Measurements from ENCODE around the gene CTAG1B. TPM values are rescaled to one million over a fixed set of nuclear protein-coding genes. Genes with fewer than 3 reads are reported as not detected.
"Not testable (repeated sequence)": the region's sequence is repeated elsewhere in the genome, so short reads cannot be mapped to it uniquely, and the experiment has no call there.

The CTAG1B gene
- not detected for total RNA-seq (2013)
- polyA plus RNA-seq (not detected), polyA minus RNA-seq (not detected in 2 replicates), total RNA-seq (0 reads per million in 11 experiments)

GRCh38 chrX:154619182-154619581 is at the start of gene CTAG1B:
CTAG1B (minus strand) TSS chrX:154619282; CDS start chrX:154619218, 64 bp downstream.
- DNase-seq; H3K36me3 Mint-ChIP-seq; H3K27ac Mint-ChIP-seq; H3K79me2 ChIP-seq (ENCODE audit: insufficient read depth, low read length); H3K9me3 ChIP-seq (replicated peaks in 1 of 2; ENCODE audit: control insufficient read depth in 1 of 2, insufficient read depth in 1 of 2, low read length in 2 of 2); H3K4me1 ChIP-seq (ENCODE audit: control insufficient read depth in 1 of 2, insufficient read depth in 2 of 2, low read length in 2 of 2); H3K4me3 ChIP-seq (replicated peaks in 1 of 3; ENCODE audit: low read depth in 2 of 3, low read length in 3 of 3); H3K27me3 ChIP-seq (ENCODE audit: control insufficient read depth in 2 of 2, insufficient read depth in 2 of 2, low read length in 2 of 2); intact Hi-C loops (cut with micrococcal nuclease); H3K4me2 ChIP-seq (replicated peaks; ENCODE audit: extremely low read depth, low read length, poor library complexity, severe bottlenecking); H3K4me1 Mint-ChIP-seq; H2AFZ ChIP-seq (ENCODE audit: insufficient read depth, low read depth, low read length, poor library complexity, severe bottlenecking); H4K20me1 ChIP-seq (ENCODE audit: insufficient read depth, low read length); H3K9ac ChIP-seq (ENCODE audit: insufficient read depth, low read length, poor library complexity, severe bottlenecking); H3K27ac ChIP-seq (ENCODE audit: low read depth in 1 of 2, low read length in 2 of 2); H3K36me3 ChIP-seq (replicated peaks in 1 of 2; ENCODE audit: control insufficient read depth in 1 of 2, insufficient read depth in 2 of 2, low read length in 2 of 2); H3K27me3 Mint-ChIP-seq (ENCODE audit: low read depth in 3 of 3); H3K4me3 Mint-ChIP-seq: not testable (repeated sequence)
- H3K9me3 Mint-ChIP-seq, result peaks cover 2 to 11% (median 3%) of the 10 kb centered on the region in 7 donors
- no CpG with 5 or more reads among the region's 28 CpGs for WGBS (ENCODE audit: insufficient coverage)

DNA sequence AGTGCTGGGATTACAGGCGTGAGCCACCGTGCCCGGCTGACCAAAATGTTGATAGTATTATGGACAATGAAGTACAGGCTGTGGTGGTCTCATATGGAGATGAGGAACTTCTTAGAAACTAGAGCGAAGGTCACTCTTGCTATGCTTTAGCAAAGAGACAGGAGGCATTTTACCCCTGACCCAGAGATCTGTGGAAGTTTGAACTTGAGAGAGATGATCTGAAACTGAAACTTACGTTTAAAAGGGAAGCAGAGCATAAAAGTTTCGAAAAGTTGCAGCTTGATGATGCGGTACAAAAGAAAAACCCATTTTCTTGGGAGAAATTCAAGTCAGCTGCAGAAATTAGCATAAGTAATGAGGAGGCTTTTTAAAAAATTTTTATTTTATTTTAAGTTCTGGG is 42.8 kb upstream of the CTAG1B start:
- Histone ChIP-seq H3K4me3 (replicated peaks in 1 of 3; ENCODE audit: low read depth in 2 of 3, low read length in 3 of 3) (no peak overlapping the region), H3K9ac (ENCODE audit: insufficient read depth, low read length, poor library complexity, severe bottlenecking) (no peak overlapping the region), H3K36me3 (replicated peaks in 1 of 2; ENCODE audit: control insufficient read depth in 1 of 2, insufficient read depth in 2 of 2, low read length in 2 of 2) (no peaks in the 10 kb centered on the region), H3K79me2 (ENCODE audit: insufficient read depth, low read length) (no peaks in the 10 kb centered on the region), H3K9me3 (replicated peaks in 1 of 2; ENCODE audit: control insufficient read depth in 1 of 2, insufficient read depth in 1 of 2, low read length in 2 of 2) (peaks cover 7 to 17% of the 10 kb centered on the region in 2 donors), H2AFZ (ENCODE audit: insufficient read depth, low read depth, low read length, poor library complexity, severe bottlenecking) (no peak overlapping the region), H3K27me3 (ENCODE audit: control insufficient read depth in 2 of 2, insufficient read depth in 2 of 2, low read length in 2 of 2) (no peaks in the 10 kb centered on the region), H3K4me2 (replicated peaks; ENCODE audit: extremely low read depth, low read length, poor library complexity, severe bottlenecking) (no peak overlapping the region), H4K20me1 (ENCODE audit: insufficient read depth, low read length) (no peaks in the 10 kb centered on the region), H3K4me1 (ENCODE audit: control insufficient read depth in 1 of 2, insufficient read depth in 2 of 2, low read length in 2 of 2) (peaks cover 3% of the 10 kb centered on the region in 2 donors), H3K27ac (ENCODE audit: low read depth in 1 of 2, low read length in 2 of 2) (no peak overlapping the region)
- TF ChIP-seq CTCF (IDR thresholded peaks at IDR 0.05), result no peak
- Mint-ChIP-seq H3K36me3 (no peaks in the 10 kb centered on the region), H3K4me3 (no peak overlapping the region), H3K4me1 (peaks cover 10% of the 10 kb centered on the region), H3K27me3 (ENCODE audit: low read depth in 3 of 3) (peaks cover 1 to 3% (median 2%) of the 10 kb centered on the region in 3 donors), H3K27ac (peak overlapping the region in 1 of 7 donors; percentile 36), H3K9me3 (peaks cover 21 to 43% (median 30%) of the 10 kb centered on the region in 7 donors)
- peak in 1 of 3 donors; percentile 7 for DNase-seq
- WGBS (ENCODE audit: insufficient coverage), result 0% methylated on average over 2 of the region's 7 CpGs
- intact Hi-C loops (cut with micrococcal nuclease), result no loop called here
